Activated B cell treated with CpG ODN at 0.5 μM for 24 hours (primary cell): ENCODE results near the gene WDR1. TPM values are rescaled to one million over a fixed set of nuclear protein-coding genes. Genes with fewer than 3 reads are reported as not detected.
"Not testable (repeated sequence)": the region's sequence is repeated elsewhere in the genome, so short reads cannot be mapped to it uniquely, and the experiment has no call there.

ENCODE experiments used
- ATAC-seq: fragments of 200-7000 bp; cut with Tn5 transposase; one replicate; pipeline ENCODE4 v1.10.0; 2021; ENCODE audit warnings: low read depth, mild to moderate bottlenecking, moderate library complexity
- CTCF ChIA-PET: fragments of 350-600 bp; sonication (Branson Sonifier 250); formaldehyde crosslinking; loops from one replicate; lab custom pipeline; 2021; ENCODE audit warnings: antibody characterized with exemption; lab: Charles Lee
- POLR2A ChIA-PET: fragments of 350-600 bp; sonication (Branson Sonifier 250); formaldehyde crosslinking; loops from one replicate; lab custom pipeline; 2021; ENCODE audit warnings: antibody characterized with exemption; lab: Charles Lee
- DNase-seq: peaks from one replicate; pipeline ENCODE4 v3.0.0; 2022
- H3K27ac Mint-ChIP-seq: one replicate; pipeline ENCODE4 v1.8.0; 2020; ENCODE audit warnings: mixed read lengths
- H3K27me3 Mint-ChIP-seq: one replicate; pipeline ENCODE4 v1.8.0; 2021; ENCODE audit warnings: mixed read lengths
- H3K36me3 Mint-ChIP-seq: one replicate; pipeline ENCODE4 v1.8.0; 2021; ENCODE audit warnings: low read depth, mixed read lengths
- H3K4me1 Mint-ChIP-seq: one replicate; pipeline ENCODE4 v1.8.0; 2021; ENCODE audit warnings: mixed read lengths
- H3K4me3 Mint-ChIP-seq: one replicate; pipeline ENCODE4 v1.8.0; 2020; ENCODE audit warnings: mild to moderate bottlenecking, mixed read lengths
- H3K9me3 Mint-ChIP-seq: one replicate; pipeline ENCODE4 v1.8.0; 2020; ENCODE audit warnings: mixed read lengths
- intact Hi-C: fragments of 100-400 bp; cut with micrococcal nuclease; formaldehyde crosslinking; loops from one replicate; pipeline ENCODE4 v1.15.1; 2024
- total RNA-seq: library from RNA; stranded (reverse); gene quantifications from 2 replicates; pipeline ENCODE4 v1.2.3, GENCODE V29; 2022
- TF ChIP-seq, protein P1 (sequence below): fragments of 200-600 bp; IDR thresholded peaks from one replicate; pipeline ENCODE4 v1.8.0; 2022; ENCODE audit warnings: antibody characterized with exemption, mild to moderate bottlenecking

Gene WDR1
- total RNA-seq, 1 donor from 2014 or later = 337 TPM

DNA sequence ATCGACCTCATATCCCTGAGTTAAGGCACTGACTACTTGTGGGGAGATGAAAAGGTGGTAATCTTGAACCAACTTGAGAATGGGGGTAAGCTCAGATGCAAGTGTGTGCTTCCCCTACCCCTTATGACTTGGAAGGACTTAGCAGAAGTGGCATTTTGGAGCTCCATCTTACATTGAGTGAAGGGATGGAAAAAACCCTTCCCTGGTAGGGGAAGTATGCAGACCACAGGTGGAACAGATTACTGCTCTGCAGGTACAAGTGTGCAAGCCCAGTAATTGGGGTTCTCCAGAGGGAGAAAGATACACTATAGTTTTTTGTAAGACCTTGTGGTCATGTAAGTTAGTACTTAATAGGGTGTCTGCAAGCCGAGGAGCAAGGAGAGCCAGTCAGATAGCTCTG lies 12.2 kb upstream of the WDR1 start:
- POLR2A ChIA-PET = interaction anchor here (0.6 kb wide), 1 partner anchor 13 kb away, joined by 3 read pairs; no protein-coding TSS in a partner anchor
- ATAC-seq (no peak), DNase-seq (no peak)
- Mint-ChIP-seq H3K27me3 (peaks cover 44% of the 10 kb centered on the region), H3K9me3 (no peaks in the 10 kb centered on the region), H3K4me1 (no peaks in the 10 kb centered on the region), H3K27ac (no peak overlapping the region), H3K36me3 (no peaks in the 10 kb centered on the region), H3K4me3 (no peak overlapping the region)
- intact Hi-C loops = no loop called here
- TF ChIP-seq, protein P1, sequence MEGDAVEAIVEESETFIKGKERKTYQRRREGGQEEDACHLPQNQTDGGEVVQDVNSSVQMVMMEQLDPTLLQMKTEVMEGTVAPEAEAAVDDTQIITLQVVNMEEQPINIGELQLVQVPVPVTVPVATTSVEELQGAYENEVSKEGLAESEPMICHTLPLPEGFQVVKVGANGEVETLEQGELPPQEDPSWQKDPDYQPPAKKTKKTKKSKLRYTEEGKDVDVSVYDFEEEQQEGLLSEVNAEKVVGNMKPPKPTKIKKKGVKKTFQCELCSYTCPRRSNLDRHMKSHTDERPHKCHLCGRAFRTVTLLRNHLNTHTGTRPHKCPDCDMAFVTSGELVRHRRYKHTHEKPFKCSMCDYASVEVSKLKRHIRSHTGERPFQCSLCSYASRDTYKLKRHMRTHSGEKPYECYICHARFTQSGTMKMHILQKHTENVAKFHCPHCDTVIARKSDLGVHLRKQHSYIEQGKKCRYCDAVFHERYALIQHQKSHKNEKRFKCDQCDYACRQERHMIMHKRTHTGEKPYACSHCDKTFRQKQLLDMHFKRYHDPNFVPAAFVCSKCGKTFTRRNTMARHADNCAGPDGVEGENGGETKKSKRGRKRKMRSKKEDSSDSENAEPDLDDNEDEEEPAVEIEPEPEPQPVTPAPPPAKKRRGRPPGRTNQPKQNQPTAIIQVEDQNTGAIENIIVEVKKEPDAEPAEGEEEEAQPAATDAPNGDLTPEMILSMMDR = no peak
- CTCF ChIA-PET = no interaction called here

DNA sequence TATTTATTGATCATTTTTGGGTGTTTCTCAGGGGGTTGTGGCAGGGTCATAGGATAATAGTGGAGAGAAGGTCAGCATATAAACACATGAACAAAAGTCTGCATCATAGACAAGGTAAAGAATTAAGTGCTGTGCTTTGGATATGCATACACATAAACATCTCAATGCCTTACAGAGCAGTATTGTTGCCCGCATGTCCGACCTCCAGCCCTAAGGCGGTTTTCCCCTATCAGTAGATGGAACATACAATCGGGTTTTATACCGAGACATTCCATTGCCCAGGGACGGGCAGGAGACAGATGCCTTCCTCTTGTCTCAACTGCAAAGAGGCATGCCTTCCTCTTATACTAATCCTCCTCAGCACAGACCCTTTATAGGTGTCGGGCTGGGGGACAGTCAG lies 10.9 kb upstream of the WDR1 start:
- ATAC-seq, H3K36me3 Mint-ChIP-seq, POLR2A ChIA-PET, intact Hi-C loops, H3K4me3 Mint-ChIP-seq, H3K27ac Mint-ChIP-seq, DNase-seq, H3K9me3 Mint-ChIP-seq, CTCF ChIA-PET, H3K4me1 Mint-ChIP-seq: not testable (repeated sequence)
- H3K27me3 Mint-ChIP-seq = peaks cover 46% of the 10 kb centered on the region

DNA sequence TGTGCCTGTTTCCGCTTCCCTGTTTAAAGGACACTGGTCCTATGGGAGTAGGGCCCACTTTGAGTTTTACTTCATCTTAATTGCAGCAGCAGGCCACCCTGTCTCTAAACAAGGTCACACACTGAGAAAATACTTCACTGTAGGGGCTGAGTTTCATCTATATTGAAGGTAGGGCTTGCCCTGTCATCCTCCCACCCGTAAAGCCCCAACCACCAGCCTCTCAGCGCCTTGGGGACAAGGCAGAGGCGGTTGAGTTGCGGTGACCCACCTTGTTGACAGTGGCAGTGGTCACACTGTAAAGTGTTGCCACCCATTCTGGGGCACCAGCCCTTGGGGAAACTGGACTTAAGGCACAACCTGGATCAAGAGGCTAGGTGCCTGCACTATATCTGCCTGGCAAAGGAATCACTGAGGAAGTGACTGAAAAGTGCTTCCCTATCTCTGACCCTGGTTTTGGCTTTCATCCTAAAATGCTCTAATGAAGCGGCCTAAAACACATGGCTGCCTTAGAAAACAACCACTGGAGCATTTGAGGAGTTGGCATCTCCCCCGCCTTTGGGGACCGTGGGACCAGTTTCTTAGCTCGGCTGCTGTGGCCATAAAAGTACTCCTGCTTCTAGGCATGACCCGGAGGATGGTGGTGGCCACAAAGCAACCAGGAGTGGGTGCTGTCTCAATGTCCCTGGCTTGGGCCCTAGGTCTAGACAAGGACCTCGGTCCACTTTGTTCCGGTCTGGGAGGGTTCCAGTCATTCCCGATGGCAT lies 7.8 kb upstream of the WDR1 start:
- Mint-ChIP-seq H3K27ac (no peak overlapping the region), H3K36me3 (no peaks in the 10 kb centered on the region), H3K4me3 (no peak overlapping the region), H3K4me1 (no peaks in the 10 kb centered on the region), H3K9me3 (no peaks in the 10 kb centered on the region), H3K27me3 (peaks cover 38% of the 10 kb centered on the region)
- CTCF ChIA-PET = interaction anchor here (0.9 kb wide), 1 partner anchor 337 kb away, joined by 3 read pairs; no protein-coding TSS in a partner anchor
- TF ChIP-seq, protein P1 = no peak
- DNase-seq = no peak
- POLR2A ChIA-PET = no interaction called here
- ATAC-seq = no peak
- intact Hi-C loops = no loop called here

DNA sequence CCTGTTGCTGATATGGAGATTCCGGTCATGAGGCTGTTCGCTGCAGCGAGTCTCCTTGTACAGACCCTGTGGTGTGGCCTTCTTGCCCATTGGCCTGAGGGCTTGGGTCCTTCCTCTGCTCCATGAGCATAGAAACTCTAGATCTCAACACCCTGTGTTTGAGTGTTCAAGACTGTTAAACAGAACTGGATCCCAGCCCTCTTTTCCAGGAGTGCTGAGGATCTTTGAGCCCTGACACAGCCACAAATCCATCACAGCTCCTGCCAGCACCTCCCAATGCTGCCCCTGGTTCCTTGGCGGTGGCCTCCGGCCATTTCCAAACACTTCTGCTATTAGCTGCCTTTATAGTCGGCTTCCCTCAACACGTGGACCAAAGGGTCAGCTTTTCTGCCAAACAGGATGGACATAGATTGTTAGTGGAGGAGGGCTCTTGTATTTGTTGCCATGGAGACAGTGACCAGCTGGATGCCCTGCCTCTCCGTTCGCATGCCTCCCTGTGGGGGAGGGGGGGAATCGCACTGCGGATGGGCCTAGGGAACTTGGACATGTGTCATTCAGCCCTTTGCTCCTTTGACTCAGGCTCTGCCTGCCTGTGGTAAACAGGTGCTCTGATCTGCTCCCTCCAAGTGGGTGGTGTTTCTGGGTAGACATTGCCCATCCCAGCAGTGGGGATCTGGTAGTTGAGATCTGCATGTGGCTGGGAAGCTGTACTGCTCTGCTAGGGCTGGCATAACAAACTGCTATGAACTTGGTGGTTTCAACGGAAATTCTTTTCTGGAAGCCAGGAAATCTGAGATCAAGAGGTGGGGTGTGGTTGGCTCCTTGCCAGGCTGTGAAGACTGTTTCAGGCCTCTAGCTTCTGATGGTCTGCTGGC lies 6.9 kb upstream of the WDR1 start:
- H3K4me3 Mint-ChIP-seq = no peak overlapping the region
- H3K36me3 Mint-ChIP-seq = no peaks in the 10 kb centered on the region
- TF ChIP-seq, protein P1 = no peak
- DNase-seq (no peak), ATAC-seq (no peak)
- H3K4me1 Mint-ChIP-seq = peaks cover 7% of the 10 kb centered on the region
- peaks cover 33% of the 10 kb centered on the region for H3K27me3 Mint-ChIP-seq
- ChIA-PET CTCF (interaction anchor here (0.9 kb wide), 1 partner anchor 338 kb away, joined by 3 read pairs; no protein-coding TSS in a partner anchor), POLR2A (no interaction called here)
- H3K27ac Mint-ChIP-seq = no peak overlapping the region
- intact Hi-C loops = no loop called here
- H3K9me3 Mint-ChIP-seq = no peaks in the 10 kb centered on the region

DNA sequence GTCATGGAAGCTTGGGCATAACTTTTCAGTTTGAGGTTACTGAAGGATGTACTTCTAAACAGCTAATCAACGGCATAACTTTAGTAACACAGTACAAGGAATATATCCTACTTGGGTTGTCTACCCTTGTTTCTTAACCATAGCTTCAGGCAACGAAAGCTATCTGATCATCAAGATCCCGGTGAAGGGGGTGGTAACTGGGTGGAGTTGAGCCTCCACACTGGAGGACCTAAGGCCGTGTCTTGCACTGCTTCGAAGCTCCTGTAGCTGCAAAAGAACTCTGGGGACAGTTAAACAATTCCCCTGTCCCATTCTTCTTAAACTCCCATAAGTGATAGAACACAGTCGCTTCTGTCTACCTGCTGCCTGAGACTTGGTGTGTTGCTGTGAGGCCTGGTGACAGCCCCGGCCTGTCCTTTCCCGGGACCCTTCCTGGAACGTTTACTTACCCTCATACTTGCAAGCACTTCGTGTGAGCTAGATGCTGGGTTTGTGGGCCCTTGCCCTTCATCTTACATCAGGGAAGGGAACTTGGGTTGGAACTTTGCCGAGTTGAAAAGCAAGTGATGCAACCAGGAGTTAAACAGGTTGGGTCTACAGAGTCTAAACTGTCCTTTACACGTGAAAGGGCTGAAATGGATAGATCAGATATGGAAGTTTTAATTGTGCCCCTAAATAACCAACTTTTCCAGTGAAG lies 5.8 kb upstream of the WDR1 start:
- Mint-ChIP-seq H3K4me3 (no peak overlapping the region), H3K27me3 (peaks cover 26% of the 10 kb centered on the region), H3K4me1 (peaks cover 18% of the 10 kb centered on the region), H3K36me3 (no peaks in the 10 kb centered on the region), H3K9me3 (no peaks in the 10 kb centered on the region), H3K27ac (no peak overlapping the region)
- intact Hi-C loops = no loop called here
- TF ChIP-seq, protein P1 = no peak
- ATAC-seq = no peak
- no peak for DNase-seq
- POLR2A ChIA-PET = no interaction called here
- CTCF ChIA-PET = no interaction called here
